IMR-90 (cell line): ENCODE results near the gene TMEM128. TPM values are rescaled to one million over a fixed set of nuclear protein-coding genes. Genes with fewer than 3 reads are reported as not detected.
A peak's percentile ranks its signal among the peaks of the same experiment; 100 is the strongest.

Source experiments
- ATAC-seq: fragments of 200-7000 bp; cut with Tn5 transposase; 2 replicates; pipeline ENCODE4 v1.9.1; 2020; ENCODE audit warnings: low read depth, mild to moderate bottlenecking, moderate library complexity
- BruUV-seq: library from RNA; stranded (reverse); fragments of 400-500 nt; replicated peaks from 2 replicates; lab custom pipeline; 2021; lab: Mats Ljungman, UMichigan
- CTCF ChIA-PET: fragments of 300-600 bp; formaldehyde crosslinking; extraction: SDS; loops from one replicate; lab custom pipeline; 2021; ENCODE audit warnings: antibody characterized with exemption; lab: Yijun Ruan, JAX
- POLR2A ChIA-PET: fragments of 300-600 bp; sonication (Branson Sonifier 250); formaldehyde crosslinking; loops from one replicate; lab custom pipeline; 2022; ENCODE audit warnings: antibody characterized with exemption; ENCODE audit not compliant: unreplicated experiment; lab: Charles Lee
- DNase-seq: peaks from one replicate; pipeline ENCODE4 v3.0.0; 2013
- H2AFZ ChIP-seq: replicated peaks from 2 replicates; pipeline ENCODE3; 2013; ENCODE audit warnings: low read length, mild to moderate bottlenecking; ENCODE audit not compliant: poor library complexity
- H2AK5ac ChIP-seq: 2 replicates; pipeline ENCODE4 v1.6.1; 2013; ENCODE audit warnings: low read depth, low read length, inconsistent platforms
- H2AK9ac ChIP-seq: replicated peaks from 2 replicates; pipeline ENCODE3; 2013; ENCODE audit warnings: mild to moderate bottlenecking, low read depth, low read length, moderate library complexity; ENCODE audit not compliant: poor library complexity
- H2BK120ac ChIP-seq: 2 replicates; pipeline ENCODE4 v1.6.1; 2013; ENCODE audit warnings: low read depth, low read length, inconsistent platforms
- H2BK15ac ChIP-seq: 3 replicates; pipeline ENCODE4 v1.6.1; 2013; ENCODE audit warnings: low read depth, low read length, inconsistent platforms
- H2BK20ac ChIP-seq: 2 replicates; pipeline ENCODE4 v1.6.1; 2013; ENCODE audit warnings: low read depth, mild to moderate bottlenecking, inconsistent platforms, low read length, moderate library complexity
- H2BK5ac ChIP-seq: 2 replicates; pipeline ENCODE4 v1.6.1; 2013; ENCODE audit warnings: mild to moderate bottlenecking, low read depth, low read length, inconsistent platforms; ENCODE audit not compliant: poor library complexity, severe bottlenecking
- H3K14ac ChIP-seq: replicated peaks from 2 replicates; pipeline ENCODE4 v1.6.1; 2013; ENCODE audit warnings: low read depth, low read length, inconsistent platforms
- H3K18ac ChIP-seq: 2 replicates; pipeline ENCODE4 v1.6.1; 2013; ENCODE audit warnings: low read depth, low read length, control low read depth
- H3K23ac ChIP-seq: 2 replicates; pipeline ENCODE4 v1.6.1; 2013; ENCODE audit warnings: low read depth, low read length, inconsistent platforms
- H3K27ac ChIP-seq: 2 replicates; pipeline ENCODE4 v1.5.1; 2013; ENCODE audit warnings: mild to moderate bottlenecking, control low read depth, low read length; ENCODE audit not compliant: insufficient read depth
- H3K27me3 ChIP-seq: 2 replicates; pipeline ENCODE4 v1.6.1; 2013; ENCODE audit warnings: low read length; ENCODE audit not compliant: control insufficient read depth, insufficient read depth
- H3K36me3 ChIP-seq: 2 replicates; pipeline ENCODE4 v1.6.1; 2013; ENCODE audit warnings: low read length, mixed read lengths; ENCODE audit not compliant: control insufficient read depth, insufficient read depth
- H3K4ac ChIP-seq: 2 replicates; pipeline ENCODE4 v1.6.1; 2013; ENCODE audit warnings: low read depth, low read length, inconsistent platforms
- H3K4me1 ChIP-seq: 2 replicates; pipeline ENCODE4 v1.6.1; 2013; ENCODE audit warnings: low read length, mixed read lengths; ENCODE audit not compliant: control insufficient read depth, insufficient read depth
- H3K4me2 ChIP-seq: 2 replicates; pipeline ENCODE4 v1.6.1; 2013; ENCODE audit warnings: low read depth, mild to moderate bottlenecking, control low read depth, low read length, moderate library complexity
- H3K4me3 ChIP-seq: 2 replicates; pipeline ENCODE4 v1.5.1; 2013; ENCODE audit warnings: low read depth, mild to moderate bottlenecking, control low read depth, low read length, moderate library complexity; ENCODE audit not compliant: insufficient read depth
- H3K56ac ChIP-seq: 2 replicates; pipeline ENCODE4 v1.6.1; 2013; ENCODE audit warnings: low read length, inconsistent platforms; ENCODE audit not compliant: insufficient read depth; ENCODE audit errors: extremely low read depth
- H3K79me1 ChIP-seq, 2 experiments: 2 replicates each; pipeline ENCODE4 v1.6.1; 2013; ENCODE audit warnings: low read length in 2 of 2, inconsistent platforms in 1 of 2, low read depth in 1 of 2
- H3K9ac ChIP-seq: 2 replicates; pipeline ENCODE4 v1.6.1; 2013; ENCODE audit warnings: low read depth, low read length, control low read depth
- H3K9me1 ChIP-seq: 2 replicates; pipeline ENCODE4 v1.6.1; 2013; ENCODE audit warnings: low read length, inconsistent platforms; ENCODE audit not compliant: insufficient read depth
- H3K9me3 ChIP-seq: 2 replicates; pipeline ENCODE4 v1.6.1; 2013; ENCODE audit warnings: low read length; ENCODE audit not compliant: control insufficient read depth, insufficient read depth
- H4K20me1 ChIP-seq: 2 replicates; pipeline ENCODE4 v1.6.1; 2013; ENCODE audit warnings: low read length, inconsistent platforms; ENCODE audit not compliant: insufficient read depth
- H4K5ac ChIP-seq: 2 replicates; pipeline ENCODE4 v1.6.1; 2013; ENCODE audit warnings: mild to moderate bottlenecking, low read depth, low read length, control low read depth
- H4K8ac ChIP-seq, 2 experiments: 2 replicates each; pipeline ENCODE4 v1.6.1; 2013; ENCODE audit warnings: low read depth in 2 of 2, low read length in 2 of 2, control low read depth in 1 of 2, inconsistent platforms in 1 of 2
- H4K91ac ChIP-seq: 2 replicates; pipeline ENCODE4 v1.6.1; 2013; ENCODE audit warnings: low read depth, low read length, inconsistent platforms; ENCODE audit not compliant: insufficient read depth
- BHLHE40 ChIP-seq: fragments of 150-350 bp; IDR thresholded peaks from 2 replicates; pipeline ENCODE4 v1.6.1; 2016; ENCODE audit warnings: mild to moderate bottlenecking, low read depth, low read length
- CEBPB ChIP-seq: IDR thresholded peaks from 2 replicates; pipeline ENCODE4 v1.6.1; 2012; ENCODE audit warnings: low read depth, low read length, improper control_type of control experiment
- WGBS, 2 experiments: methylation state at CpG; one replicate each; pipeline versions ENCODE4 v1.1.5 to v1.1.7; 2013; ENCODE audit warnings: missing lambda C conversion rate in 2 of 2; ENCODE audit not compliant: insufficient read length in 1 of 2; ENCODE audit errors: extremely low coverage in 2 of 2; 5-methylcytosine and 5-hydroxymethylcytosine counted together
- dilution Hi-C: fragments of 300-500 bp; cut with HindIII; formaldehyde crosslinking; loops from one replicate; pipeline ENCODE4 v1.14.3; 2018; ENCODE audit warnings: low sequenced_read_pairs; ENCODE audit not compliant: unreplicated experiment
- in situ Hi-C: fragments of 300-500 bp; cut with MboI; formaldehyde crosslinking; loops from 3 replicates; pipeline ENCODE4 v1.14.3; 2019; ENCODE audit warnings: low sequenced_read_pairs, inconsistent platforms, mixed read lengths
- intact Hi-C: fragments of 100-400 bp; cut with micrococcal nuclease; formaldehyde crosslinking; loops from 2 replicates; pipeline ENCODE4 v1.10.0; 2022
- polyA plus RNA-seq, 3 experiments: library from polyadenylated mRNA; depleted of rRNA; stranded (reverse); fragments of >200 nt; gene quantifications; 2 replicates each; pipeline ENCODE4 v1.2.3, GENCODE V29; 2012; ENCODE audit warnings: low replicate concordance in 1 of 3
- total RNA-seq: library from RNA; depleted of rRNA; stranded (reverse); fragments of >200 nt; gene quantifications from 2 replicates; pipeline ENCODE4 v1.2.3, GENCODE V29; 2012
- TF ChIP-seq, protein P1 (sequence below): fragments of 150-350 bp; IDR thresholded peaks from 2 replicates; pipeline ENCODE4 v1.6.1; 2017; ENCODE audit warnings: mild to moderate bottlenecking, antibody characterized with exemption, low read length, low read depth

TMEM128 gene
- total and polyA plus RNA-seq, 2 of the 4 experiments (the other 2 are of a cell fraction) = 21.9 to 22.6 TPM

DNA sequence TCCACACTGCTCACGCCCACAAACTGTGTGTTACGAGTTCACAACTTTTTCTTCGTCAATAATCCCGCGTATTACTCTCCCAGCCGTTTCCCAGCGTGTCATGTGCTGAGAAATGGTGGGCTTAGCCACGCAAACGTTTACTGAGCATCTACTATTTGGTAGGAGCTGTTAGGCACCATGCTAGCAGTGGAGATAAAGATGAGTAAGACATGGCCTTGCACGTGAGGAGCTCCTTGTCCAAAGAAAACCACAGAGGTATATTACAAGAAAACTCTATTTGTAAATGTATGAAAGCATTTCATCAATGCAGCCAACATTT is 821 bp upstream of the TMEM128 start:
- H3K27ac ChIP-seq = peak overlapping the region; percentile 96
- H3K56ac ChIP-seq = peak overlapping the region; percentile 95
- H3K9me1 ChIP-seq = peaks cover 4% of the 10 kb centered on the region
- intact Hi-C loops (no loop called here), dilution Hi-C loops (no loop called here), in situ Hi-C loops (no loop called here)
- no peak for TF ChIP-seq CEBPB
- peak; percentile 91 for TF ChIP-seq BHLHE40
- TF ChIP-seq, protein P1, sequence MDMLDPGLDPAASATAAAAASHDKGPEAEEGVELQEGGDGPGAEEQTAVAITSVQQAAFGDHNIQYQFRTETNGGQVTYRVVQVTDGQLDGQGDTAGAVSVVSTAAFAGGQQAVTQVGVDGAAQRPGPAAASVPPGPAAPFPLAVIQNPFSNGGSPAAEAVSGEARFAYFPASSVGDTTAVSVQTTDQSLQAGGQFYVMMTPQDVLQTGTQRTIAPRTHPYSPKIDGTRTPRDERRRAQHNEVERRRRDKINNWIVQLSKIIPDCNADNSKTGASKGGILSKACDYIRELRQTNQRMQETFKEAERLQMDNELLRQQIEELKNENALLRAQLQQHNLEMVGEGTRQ = 0 out of 2 replicates have a peak, but pooled peaks have one; percentile 7
- DNase-seq = peak; percentile 22
- peaks cover 18 to 22% of the 10 kb centered on the region in 2 experiments for H3K79me1 ChIP-seq
- H2AFZ ChIP-seq = peak overlapping the region; percentile 99
- H2BK20ac ChIP-seq = no peak overlapping the region
- ChIA-PET POLR2A (no interaction called here), CTCF (interaction anchor here (2.1 kb wide), 1 partner anchor 11 kb away, joined by 8 read pairs; no protein-coding TSS in a partner anchor)
- peak overlapping the region; percentile 91 for H4K91ac ChIP-seq
- 22% methylated on average over 5 of the region's 10 CpGs; no CpG with 5 or more reads in 1 of the 2 experiments for WGBS, 2 experiments
- H3K23ac ChIP-seq = peak overlapping the region; percentile 83
- peak overlapping the region; percentile 90 for H3K4ac ChIP-seq
- H3K27me3 ChIP-seq = no peaks in the 10 kb centered on the region; the same call in 1 of the 2 replicates
- H3K9me3 ChIP-seq = no peaks in the 10 kb centered on the region
- H4K5ac ChIP-seq = peak overlapping the region; percentile 86
- peak overlapping the region; percentile 99 to 100 for H4K8ac ChIP-seq
- 0 out of 2 replicates have a peak overlapping the region, but pooled peaks have one; percentile 22 for H2BK120ac ChIP-seq
- peak overlapping the region; percentile 49 for H3K14ac ChIP-seq
- peak overlapping the region; percentile 90 for H3K4me3 ChIP-seq
- peak overlapping the region; percentile 78 for H2AK9ac ChIP-seq
- BruUV-seq = no TSS peak
- peak overlapping the region; percentile 12; the same call in 1 of the 3 replicates for H2BK15ac ChIP-seq
- H3K4me2 ChIP-seq = peak overlapping the region; percentile 93
- H4K20me1 ChIP-seq = no peaks in the 10 kb centered on the region
- ATAC-seq = no peak
- H3K4me1 ChIP-seq = peaks cover 2% of the 10 kb centered on the region; the same call in 1 of the 2 replicates
- peak overlapping the region; percentile 92 for H2BK5ac ChIP-seq
- H3K36me3 ChIP-seq = peaks cover 14% of the 10 kb centered on the region
- no peak overlapping the region for H3K18ac ChIP-seq
- peak overlapping the region; percentile 92 for H3K9ac ChIP-seq
- peak overlapping the region; percentile 60 for H2AK5ac ChIP-seq
